Measurements from ENCODE around the gene MRGPRD.
A peak's percentile ranks its signal among the peaks of the same experiment; 100 is the strongest.

Gene MRGPRD

GRCh38 chr11:68946416-68947090 is 34.2 kb downstream of the MRGPRD start:
- DNase-seq (ENCODE audit: low read depth) = peak; percentile 93

DNA sequence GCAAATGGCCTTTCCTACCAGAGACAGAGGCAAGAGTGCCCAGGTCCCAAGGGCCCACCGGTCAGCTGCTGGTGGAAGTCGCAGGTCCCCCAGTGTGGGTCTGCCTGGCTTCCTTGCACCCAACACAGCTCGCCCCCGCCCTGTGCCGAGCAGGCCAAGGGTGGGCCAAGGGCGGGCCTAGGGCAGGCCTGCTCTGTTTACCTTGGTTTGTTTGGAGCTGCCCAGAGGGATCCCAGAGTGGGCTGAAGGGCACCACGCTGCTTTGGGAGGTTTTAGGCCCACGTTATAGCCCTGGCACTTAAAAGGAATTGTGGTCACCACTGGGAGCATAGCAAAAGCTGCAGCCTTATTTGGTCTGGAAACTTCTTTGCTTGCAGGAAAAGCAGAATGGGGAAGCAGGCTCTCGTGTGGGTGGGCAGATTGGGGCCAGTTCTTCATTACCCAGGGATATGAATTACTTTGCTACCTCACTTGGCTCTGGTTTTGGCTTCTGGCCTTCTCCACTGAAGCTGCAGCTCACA is 38.0 kb downstream of the MRGPRD start:
- DNase-seq (ENCODE audit: low read depth) = peak; percentile 72

DNA sequence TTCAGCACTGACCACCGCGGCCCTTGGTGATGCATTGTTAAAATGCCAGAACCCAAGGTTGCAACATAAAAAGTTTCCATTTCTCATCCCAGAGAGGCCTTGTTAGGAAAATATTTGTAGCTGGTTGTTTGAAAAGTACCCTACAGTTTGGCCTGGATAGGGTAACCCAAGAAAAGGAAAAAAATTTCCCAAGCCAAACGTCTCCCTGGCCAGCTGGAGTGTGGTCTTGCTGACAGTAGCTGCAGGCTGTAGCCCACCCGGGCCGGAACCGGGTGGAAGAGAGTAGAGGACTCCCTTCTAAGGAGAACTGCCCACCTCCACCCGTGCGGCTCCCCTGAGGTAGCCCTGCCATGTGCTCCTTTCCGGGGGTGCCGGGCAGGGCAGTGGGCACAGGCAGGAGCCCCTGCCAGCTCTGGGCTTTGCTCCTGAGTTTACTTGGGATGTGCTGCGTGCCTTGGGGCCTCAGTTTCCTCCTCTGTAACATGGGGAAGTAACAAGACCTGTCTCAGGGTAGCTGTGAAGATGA is 38.6 kb downstream of the MRGPRD start:
- DNase-seq (ENCODE audit: low read depth) = peak; percentile 27

- DNase-seq (ENCODE audit: low read depth) = no peak
Observed at GRCh38 chr11:68941324-68942094, 39.3 kb downstream of the MRGPRD start.

- DNase-seq (ENCODE audit: low read depth) = no peak
Observed at GRCh38 chr11:68940651-68941323, 40.0 kb downstream of the MRGPRD start.

DNA sequence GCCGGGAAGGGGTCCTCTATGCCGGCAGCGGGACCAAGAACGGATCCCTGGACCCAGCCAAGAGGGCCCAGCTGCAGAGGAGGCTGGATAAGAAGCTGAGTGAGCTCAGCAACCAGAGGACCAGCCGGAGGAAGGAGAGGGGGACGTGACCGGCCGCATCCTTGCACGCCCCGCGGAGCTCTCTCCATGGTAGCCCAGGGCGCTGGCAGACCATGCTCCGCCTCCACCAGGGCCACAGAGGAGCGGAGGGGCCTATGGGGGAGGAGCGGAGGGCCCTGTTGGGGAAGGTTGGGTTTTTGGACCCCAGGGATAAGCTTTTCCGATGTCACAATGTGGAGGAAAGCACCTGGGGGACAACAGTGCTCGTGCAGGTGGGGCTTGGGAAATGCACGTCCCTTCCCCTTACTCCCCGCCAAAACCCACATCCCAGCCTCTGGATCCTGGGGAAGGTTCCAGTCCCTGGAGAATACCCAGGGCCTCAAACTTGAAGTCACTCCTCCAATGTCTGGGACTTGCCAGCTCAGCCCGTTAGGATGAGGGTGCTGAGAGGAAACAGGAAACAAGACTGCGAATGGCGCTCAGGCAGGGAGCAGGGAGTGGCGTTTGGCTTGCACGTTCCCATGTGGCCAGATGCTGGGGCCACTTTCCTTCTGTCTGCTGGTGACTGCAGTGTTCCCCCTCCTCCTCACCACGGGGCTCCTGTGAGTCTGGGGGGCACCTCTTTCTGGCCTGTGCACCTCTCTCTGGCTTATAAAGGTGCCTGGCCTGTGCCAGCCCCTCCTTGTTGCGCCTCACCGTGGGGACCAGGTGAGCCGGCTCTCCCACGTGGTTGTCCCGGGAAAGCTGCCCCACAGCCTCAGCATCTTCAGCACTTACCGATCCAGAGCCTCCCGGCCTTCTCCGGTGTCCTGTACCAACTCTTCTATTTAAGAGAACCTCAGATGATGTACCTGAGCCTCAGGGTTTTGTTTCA is 40.9 kb downstream of the MRGPRD start:
- no peak for DNase-seq (ENCODE audit: low read depth)

GRCh38 chr11:68938816-68939582 is 41.8 kb downstream of the MRGPRD start:
- DNase-seq (ENCODE audit: low read depth) = no peak

- no peak for DNase-seq (ENCODE audit: low read depth)
Observed at GRCh38 chr11:68938088-68938487, 42.7 kb downstream of the MRGPRD start.

DNA sequence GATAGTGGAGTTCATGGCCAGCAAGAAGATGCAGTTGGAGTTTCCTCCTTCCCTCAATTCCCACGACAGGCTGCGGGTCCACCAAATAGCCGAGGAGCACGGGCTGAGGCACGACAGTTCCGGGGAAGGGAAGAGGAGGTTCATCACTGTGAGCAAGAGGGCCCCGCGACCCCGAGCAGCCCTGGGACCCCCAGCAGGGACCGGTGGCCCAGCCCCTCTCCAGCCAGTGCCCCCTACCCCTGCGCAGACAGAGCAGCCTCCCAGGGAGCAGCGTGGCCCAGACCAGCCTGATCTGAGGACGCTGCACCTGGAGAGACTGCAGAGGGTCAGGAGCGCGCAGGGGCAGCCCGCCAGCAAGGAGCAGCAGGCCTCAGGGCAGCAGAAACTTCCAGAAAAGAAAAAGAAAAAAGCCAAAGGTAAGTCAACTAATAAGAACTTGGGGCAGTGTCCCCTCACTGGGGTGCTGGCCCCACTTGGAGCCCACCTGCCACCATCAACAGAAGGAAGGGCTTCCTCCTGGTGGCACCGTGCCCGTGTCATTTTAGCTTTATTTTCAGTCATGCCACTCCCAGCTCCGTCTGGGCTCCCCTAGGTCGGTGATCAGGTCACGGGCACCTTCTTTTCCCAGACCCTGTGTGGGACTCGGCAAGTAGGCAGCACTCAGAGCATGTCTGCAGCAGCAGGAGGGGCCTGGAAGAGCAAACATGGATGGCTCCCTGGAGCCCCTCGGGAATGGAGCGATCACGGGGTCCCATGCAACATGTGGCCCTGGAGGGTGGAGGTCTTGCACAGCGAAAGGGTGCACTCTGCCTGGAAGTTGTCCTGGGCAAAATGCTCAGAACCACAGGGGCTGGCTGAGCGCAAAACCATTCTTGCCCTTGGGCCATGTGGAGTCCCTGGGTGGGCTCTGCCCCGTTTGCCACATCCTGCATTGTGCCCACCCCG is 43.8 kb downstream of the MRGPRD start:
- DNase-seq (ENCODE audit: low read depth) = no peak

DNA sequence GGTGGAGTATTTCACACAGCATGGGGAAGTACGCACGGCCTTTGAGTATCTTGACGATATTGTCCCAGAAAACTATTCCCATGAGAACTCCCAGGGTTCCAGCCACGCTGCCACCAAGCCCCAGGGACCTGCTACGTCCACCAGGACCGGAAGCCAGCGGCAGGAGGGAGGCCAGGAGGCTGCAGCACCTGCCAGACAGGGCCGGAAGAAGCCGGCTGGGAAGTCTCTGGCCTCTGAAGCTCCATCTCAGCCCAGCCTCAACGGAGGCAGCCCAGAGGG is 44.5 kb downstream of the MRGPRD start:
- DNase-seq (ENCODE audit: low read depth) = no peak

DNA sequence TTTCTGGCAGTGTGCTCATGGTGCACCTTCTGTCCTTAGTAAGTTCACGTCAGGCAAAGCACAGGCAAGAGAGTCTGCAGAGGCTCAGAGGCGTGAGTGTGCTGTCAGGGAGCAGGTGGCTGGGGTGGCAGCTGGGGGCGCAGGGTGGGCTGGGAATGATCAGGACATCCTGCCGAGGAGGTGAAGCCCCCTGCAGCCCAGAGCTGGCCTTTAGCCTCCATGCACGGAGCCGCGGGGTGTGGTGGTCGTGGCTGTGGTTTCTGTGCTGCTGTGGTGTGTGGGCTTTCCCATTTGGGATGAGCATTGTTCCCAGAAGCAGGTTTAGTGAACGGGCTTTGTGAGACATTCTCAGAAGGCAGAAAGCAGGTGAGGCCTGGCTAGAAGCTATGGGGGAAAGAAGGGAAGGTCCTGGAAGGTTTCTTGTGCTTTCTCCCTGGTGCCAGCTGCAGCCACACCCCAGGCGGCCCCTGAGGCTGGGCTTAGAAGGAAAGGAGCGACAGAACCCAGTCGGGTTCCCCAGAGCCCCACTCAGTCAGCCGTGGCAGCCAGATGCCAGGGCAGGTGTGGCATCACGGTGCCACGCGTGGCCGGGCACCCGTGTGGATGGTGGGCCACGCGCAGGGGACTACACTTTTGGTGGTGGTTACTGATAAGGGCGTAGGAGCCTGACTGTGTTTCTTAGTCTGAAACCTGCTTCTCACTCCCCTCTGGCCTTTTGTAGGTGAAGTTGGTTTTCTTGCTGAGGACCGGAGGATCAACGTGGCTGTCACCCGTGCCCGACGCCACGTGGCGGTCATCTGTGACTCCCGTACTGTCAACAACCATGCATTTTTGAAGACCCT is 45.0 kb downstream of the MRGPRD start:
- DNase-seq (ENCODE audit: low read depth) = no peak

DNA sequence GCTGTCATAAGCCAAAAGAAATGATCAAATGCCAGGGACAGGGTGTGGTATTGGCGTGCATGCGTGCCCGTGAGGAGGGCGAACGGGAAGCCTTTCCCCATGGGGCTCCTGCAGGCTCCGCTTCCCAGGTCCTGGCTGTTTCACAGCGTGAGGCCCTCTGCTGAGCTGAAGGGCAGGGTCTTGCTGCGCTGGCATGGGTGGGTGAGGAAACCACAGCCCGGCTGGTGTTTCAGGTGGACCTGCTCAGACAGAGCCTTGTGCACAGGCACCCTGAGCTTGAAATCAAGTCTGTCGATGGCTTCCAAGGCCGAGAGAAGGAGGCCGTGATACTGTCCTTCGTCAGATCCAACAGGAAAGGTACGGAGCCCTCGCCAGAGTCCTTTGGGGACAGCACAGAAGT is 45.7 kb downstream of the MRGPRD start:
- DNase-seq (ENCODE audit: low read depth) = no peak

DNA sequence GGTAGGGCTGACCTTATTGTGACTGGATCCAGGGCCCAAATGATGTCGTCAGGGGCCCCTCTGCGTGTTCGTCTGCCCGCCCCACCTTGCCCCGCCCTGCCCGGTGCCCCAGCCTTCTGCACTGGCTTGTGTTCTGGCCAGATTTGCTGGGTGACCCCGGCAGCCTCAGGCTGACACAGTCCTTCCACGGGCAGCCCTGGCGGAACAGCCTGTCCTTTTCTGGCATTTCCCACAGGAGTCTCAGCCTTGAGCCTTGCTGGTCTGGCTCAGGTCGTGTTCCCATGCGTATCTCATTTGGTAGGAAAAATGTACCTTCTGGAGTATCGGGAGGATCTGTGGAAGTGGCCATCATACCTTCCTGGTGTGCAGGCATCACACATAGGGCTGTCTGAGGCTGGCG is 46.1 kb downstream of the MRGPRD start:
- no peak for DNase-seq (ENCODE audit: low read depth)

DNA sequence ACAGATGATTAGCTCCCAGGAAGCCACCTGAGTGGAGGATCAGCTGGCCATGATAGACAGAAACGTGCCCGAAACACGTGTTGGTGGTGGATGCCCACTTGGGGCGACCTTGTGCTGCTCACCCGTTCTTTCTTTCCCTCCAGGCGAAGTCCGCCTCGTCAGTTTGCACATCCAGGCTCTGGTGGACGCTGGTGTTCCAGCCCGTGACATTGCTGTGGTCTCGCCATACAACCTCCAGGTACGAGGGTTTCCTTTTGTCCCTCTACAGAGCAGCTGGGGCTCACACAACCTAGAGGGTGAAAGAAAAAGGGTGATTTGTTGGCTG is 46.5 kb downstream of the MRGPRD start:
- no peak for DNase-seq (ENCODE audit: low read depth)

DNA sequence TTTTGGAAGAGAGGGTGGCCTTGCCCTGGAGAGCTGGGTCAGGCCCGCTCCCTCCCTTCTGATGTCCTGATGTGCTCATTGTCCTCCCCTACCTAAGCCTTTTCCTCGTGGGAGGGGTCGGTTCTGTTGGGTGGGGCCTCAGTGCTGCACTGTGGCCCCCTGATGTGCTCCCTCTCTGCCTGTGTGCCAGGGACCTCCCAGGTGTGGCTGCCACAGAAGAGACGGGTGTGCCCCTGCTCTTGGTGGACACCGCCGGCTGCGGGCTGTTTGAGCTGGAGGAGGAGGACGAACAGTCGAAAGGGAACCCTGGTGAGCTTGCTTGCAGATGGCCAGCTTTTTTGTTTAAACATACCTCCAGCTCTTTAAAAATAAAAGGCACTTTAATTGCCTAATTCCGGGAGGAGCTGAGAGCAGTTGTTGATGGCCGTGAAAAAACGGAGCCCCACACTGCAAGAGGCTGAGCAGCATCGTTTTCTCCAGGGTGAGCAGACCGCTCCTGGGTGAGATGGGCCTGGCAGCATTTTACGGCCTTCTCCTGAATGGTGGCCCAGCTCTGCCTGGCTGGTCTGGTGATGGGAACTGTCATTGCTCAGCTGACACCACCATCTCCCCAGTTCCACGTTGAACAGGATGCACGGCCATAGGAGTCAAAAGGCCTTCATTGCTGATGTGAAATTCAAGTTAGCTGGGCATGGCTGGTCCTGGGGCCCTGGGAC is 47.0 kb downstream of the MRGPRD start:
- no peak for DNase-seq (ENCODE audit: low read depth)

- DNase-seq (ENCODE audit: low read depth) = no peak
Observed at GRCh38 chr11:68932933-68933577, 47.7 kb downstream of the MRGPRD start.

GRCh38 chr11:68932358-68932757 is 48.4 kb downstream of the MRGPRD start:
- DNase-seq (ENCODE audit: low read depth) = no peak

- DNase-seq (ENCODE audit: low read depth) = no peak
Observed at GRCh38 chr11:68931911-68932310, 48.9 kb downstream of the MRGPRD start.

Data from stromal cell of bone marrow (primary cell).